GM23248 (cell line): ENCODE data around the gene LARP1.

Source experiments
- EZH2 ChIP-seq: fragments of 200-600 bp; sonication (generic); IDR thresholded peaks from 2 replicates; pipeline ENCODE4 v1.6.1; 2018; ENCODE audit warnings: antibody characterized with exemption, mild to moderate bottlenecking; ENCODE audit not compliant: insufficient read depth, poor library complexity, severe bottlenecking
- EZH2phosphoT487 ChIP-seq: fragments of 200-600 bp; sonication (generic); IDR thresholded peaks from 2 replicates; pipeline ENCODE4 v1.6.1; 2018; ENCODE audit warnings: antibody characterized with exemption, moderate library complexity, mild to moderate bottlenecking, low read depth; ENCODE audit not compliant: insufficient read depth

GRCh38 chr5:154862766-154863165 lies 107.6 kb downstream of the LARP1 start:
- no peak for TF ChIP-seq EZH2
- TF ChIP-seq EZH2phosphoT487 = no peak
